NCI-H774 (cell line): ENCODE measurements around the gene CREBBP.

Experiments used
- DNase-seq: peaks from one replicate; lab custom pipeline; 2025; lab: John Stamatoyannopoulos, UW

Gene CREBBP

GRCh38 chr16:3797904-3798811 is 82.4 kb downstream of the CREBBP start:
- no peak for DNase-seq

DNA sequence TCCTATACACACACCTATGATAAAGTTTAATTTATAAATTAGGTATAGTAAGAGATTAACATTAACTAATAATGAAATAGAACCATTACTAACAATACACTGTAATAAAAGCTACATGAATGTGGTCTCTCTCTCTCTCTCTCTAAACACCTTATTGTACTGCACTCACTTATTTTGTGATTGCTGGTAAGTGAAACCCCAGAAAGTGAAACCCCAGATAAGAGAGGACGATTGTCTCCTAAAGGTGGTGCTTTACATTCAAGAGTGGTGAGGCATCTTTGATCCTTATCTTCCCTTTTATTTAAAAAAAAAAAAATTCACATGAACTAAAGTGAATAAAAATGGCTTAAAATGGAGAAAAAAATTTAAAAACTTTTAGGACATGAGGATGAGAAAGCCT is 83.0 kb downstream of the CREBBP start:
- DNase-seq: no peak

- DNase-seq: no peak
These were observed 87.3 kb downstream of the CREBBP start for GRCh38 chr16:3793161-3793576.

DNA sequence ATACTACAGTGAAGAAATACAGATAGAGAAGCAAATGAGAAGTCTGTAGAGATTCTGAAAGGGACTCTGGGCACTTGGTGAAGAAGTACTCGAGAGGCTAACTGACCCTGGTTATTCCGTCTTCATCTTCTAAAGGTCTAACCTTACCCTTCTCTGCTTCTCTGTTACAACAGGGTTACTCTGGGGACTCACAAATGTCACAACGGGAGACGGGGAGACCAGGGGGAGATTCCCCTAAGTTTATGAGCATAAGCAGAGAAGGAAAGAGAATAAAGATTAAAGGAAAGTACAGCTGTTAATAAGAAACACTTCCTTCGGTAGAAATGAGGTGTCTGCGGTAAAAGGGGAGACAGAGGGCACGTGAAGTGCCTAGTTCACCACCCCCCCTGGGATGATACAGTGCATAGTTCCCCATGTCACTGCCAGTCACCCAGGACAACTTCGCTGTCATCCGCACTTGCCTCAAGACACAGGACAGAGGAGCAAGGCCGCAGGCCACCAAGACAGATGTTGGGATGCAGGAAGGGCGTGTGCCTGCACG is 88.0 kb downstream of the CREBBP start:
- DNase-seq: no peak

DNA sequence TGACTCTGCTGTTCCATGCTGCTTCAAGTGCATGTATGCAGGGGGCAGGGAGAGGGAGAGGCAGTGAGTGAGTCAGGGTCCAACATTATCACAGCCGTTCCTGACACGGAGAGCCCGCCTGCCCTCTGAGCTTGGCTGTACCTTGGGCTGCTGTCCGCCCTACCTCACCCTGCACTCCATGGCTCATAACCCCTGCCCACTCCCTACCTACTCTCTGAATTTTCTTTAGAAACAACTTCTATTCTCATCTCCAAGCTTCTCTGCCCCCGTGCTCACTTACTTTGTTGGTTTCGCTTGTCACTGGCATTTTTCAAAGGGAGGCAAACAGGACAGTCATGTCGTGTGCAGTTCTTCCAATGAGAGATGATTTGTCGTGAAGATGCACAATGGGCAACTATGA is 88.8 kb downstream of the CREBBP start:
- no peak for DNase-seq

GRCh38 chr16:3789375-3790099 is 91.0 kb downstream of the CREBBP start:
- no peak for DNase-seq

- DNase-seq: no peak
These were observed 91.7 kb downstream of the CREBBP start for GRCh38 chr16:3788711-3789374.

- no peak for DNase-seq
These were observed 92.4 kb downstream of the CREBBP start for GRCh38 chr16:3787924-3788661.

GRCh38 chr16:3785413-3785812 is 95.1 kb downstream of the CREBBP start:
- no peak for DNase-seq

DNA sequence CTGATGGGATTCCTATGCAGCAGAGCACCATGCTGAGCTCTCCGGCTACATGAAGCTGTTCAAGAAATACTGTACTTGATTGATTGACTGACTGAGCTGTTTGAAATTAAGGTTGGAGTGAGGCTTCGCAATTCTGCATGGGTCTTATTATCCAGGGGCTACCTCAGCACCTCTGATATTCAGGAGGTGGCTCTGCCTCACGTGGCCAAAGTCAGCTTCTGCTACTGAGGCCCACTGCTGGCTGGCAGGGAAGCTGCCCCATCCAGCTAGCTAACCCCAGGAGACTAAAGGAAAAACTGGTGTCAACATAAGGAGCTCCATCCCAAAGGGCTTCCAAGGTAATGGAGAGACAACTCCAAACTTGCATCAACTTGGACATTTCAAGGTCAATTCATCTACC is 97.0 kb downstream of the CREBBP start:
- DNase-seq: no peak

DNA sequence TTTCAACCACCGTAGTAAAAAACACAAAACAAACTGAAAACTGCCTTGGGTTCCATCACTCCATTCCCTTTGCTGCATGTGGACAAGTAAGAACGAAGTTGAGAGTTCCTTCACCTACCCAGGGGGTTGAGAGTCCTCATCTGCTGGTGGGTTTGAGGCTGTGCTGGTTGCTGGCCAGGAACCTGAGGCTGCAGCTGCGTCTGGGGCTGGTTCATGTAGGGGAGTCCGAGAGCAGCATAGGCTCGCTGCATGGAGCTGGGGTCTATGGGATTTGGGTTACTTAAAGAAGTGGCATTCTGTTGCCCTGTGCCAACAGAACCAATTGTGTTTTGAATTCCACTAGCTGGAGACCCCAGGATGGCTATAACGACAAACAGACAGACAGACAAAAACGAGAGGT is 97.9 kb downstream of the CREBBP start:
- no peak for DNase-seq

DNA sequence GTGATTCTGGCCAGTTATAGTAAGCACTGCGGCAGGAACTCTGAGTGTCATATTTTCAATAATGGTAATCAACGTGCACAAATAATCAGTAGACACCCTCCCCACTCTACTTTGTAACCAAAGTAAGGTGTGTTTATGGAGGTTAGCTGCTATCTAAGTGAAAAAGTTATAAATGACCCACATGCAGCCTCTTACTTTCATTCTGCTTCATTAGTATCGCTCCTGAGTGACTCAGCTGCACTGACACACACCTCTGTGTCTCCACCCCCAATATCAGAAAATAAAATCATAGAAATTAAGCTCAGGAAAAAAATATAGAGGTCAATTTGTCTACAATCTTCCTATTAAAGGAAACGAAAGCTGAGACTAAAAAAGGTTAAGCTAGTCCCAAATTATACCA is 99.1 kb downstream of the CREBBP start:
- no peak for DNase-seq

GRCh38 chr16:3780570-3780969 is 99.9 kb downstream of the CREBBP start:
- DNase-seq: no peak

DNA sequence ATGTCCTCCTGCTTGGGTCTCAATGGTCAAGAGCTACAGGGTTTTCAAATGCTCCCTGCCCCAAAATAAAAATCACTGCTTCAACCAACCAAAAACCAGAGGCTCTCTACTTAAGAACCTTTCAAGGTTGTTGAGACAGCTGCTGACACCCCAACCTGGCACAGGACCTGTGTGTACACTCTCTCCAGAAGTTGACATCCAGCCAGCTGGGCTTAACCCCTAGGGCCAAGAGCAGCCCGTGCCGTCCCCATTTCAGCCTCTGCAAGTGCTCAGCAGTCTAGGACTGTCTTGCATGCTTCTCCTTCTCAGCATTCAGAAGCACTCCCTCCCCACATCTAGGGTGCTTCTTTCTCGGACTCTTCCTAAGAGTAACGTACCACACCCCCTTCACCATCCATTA is 104.2 kb downstream of the CREBBP start:
- DNase-seq: no peak

- no peak for DNase-seq
These were observed 105.7 kb downstream of the CREBBP start for GRCh38 chr16:3774819-3775218.

- DNase-seq: no peak
These were observed 106.3 kb downstream of the CREBBP start for GRCh38 chr16:3774156-3774767.

- no peak for DNase-seq
These were observed 106.8 kb downstream of the CREBBP start for GRCh38 chr16:3773663-3774062.

DNA sequence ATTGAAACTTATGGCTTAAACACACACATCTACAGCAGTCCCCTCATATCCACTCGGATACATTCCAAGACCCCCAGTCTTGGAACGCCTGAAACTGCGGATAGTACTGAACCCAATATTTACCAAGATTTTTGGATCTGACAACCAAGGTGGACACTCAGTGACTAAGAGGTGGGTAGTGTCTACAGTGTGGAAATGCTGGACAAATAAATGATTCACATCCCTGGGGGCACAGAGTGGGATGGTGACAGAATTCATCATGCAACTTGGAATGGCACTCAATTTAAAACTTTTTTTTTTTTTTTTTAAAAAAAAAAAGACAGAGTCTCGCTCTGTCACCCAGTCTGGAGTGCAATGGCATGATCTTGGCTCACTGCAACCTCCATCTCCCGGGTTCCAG is 109.0 kb downstream of the CREBBP start:
- DNase-seq: no peak

DNA sequence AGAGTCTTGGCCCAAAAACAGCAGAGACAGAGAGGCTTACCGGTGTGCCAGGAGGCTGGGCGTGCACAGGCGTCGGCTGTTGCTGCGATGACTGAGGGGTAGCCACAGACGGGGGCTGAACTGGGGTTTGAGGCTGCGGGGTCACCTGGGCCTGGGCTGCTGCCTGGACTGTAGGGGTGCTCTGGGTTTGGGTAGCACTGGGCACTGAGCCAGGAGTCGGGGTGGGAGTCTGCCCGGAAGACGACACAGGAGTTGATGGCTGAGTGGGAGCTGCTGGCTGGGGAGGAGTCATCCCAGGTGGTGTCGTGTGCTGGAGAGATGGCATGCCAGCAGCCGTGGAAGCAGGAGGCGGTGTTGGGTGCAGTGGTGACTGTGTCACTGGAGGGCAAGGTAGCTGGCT is 110.0 kb downstream of the CREBBP start:
- DNase-seq: no peak

DNA sequence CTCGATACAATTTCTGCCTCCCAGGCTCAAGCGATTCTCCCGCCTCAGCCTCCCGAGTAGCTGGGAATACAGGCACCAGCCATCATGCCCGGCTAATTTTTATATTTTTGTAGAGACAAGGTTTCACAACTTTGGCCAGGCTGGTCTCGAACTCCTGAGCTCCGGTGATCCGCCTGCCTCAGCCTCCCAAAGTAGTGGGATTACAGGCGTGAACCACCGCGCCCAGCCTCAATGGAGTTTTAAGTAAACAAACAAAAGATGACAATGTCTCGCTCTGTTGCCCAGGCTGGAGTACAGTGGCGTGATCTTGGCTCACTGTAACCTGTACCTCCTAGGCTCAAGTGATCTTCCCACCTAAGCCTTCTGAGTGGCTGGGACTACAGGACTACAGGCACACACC is 110.6 kb downstream of the CREBBP start:
- DNase-seq: no peak

DNA sequence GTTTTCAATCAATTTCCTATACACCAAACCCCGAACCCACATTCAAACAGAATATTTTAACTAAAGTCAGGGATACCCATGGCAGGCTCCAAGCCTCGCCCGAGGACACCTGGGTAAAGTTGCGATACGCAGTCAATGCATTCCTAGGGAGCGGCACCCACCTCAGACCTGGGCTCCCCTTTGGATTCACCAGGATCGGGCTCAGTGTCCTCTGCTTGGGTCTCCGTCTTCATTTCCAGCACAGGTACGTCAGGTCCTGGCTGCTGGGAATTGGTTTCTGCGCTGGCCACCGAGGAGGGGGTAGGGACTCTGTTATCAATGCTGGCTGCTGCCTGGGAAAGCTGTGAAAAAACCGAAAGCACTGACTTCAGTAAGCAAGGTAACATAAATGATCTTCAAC is 111.5 kb downstream of the CREBBP start:
- no peak for DNase-seq
